Heart left ventricle (tissue), 13 donors: ENCODE measurements around the gene EIF4A3.

ENCODE experiments used
- CTCF ChIP-seq, 12 donors: fragments of 200-600 bp; sonication (generic) in 4 of 12; IDR thresholded peaks; one replicate each; pipeline versions ENCODE4 v1.5.0 to v1.8.0; 2018 to 2022; ENCODE audit warnings: antibody characterized with exemption in 12 of 12, mild to moderate bottlenecking in 5 of 12
- POLR2A ChIP-seq, 2 donors: fragments of 450-650 bp; IDR thresholded peaks; one replicate each; pipeline ENCODE4 v1.6.1; 2017; ENCODE audit warnings: antibody characterized with exemption in 2 of 2, mild to moderate bottlenecking in 2 of 2, moderate library complexity in 2 of 2
- donor health status: ischemic (EF 13 %, LVEDD 7.1; RV severe dilation, severe dysfunction).
- donor health status: DM: no; HTN: yes; CAD: no.
- donor health status: DM: no; HTN: no; CAD: no.
- donor health status: ischemic (EF 25% LVEDD 6.9; RV normal size, moderate dysfunction).
- donor health status: ischemic (EF 25% LVEDD 5.7; RV mildly dilated, moderate dysfunction).
- donor health status: ischemic (EF 35%, LVEDD 5.7; RV mildly dilated, moderate dysfunction).
- donor health status: nonischemic (EF 11% LVEDD 7.7; RV severe dilation, severe dysfunction).
- donor health status: DM: yes; HTN: yes; CAD: no.
- donor health status: PGD.
- donor health status: ischemic (EF 29% LVEDD 5.4; RV normal size, mild dysfunction).
- donor health status: nonischemic (EF 23%, LVEDD 6.1; RV moderate dilation, normal function).

GRCh38 chr17:80195671-80196529 is 49.0 kb upstream of the EIF4A3 start:
- TF ChIP-seq CTCF (IDR thresholded peaks at IDR 0.05) (peak; percentile 55 to 93 (median 74)), POLR2A (IDR thresholded peaks at IDR 0.05) (no peak)
